ENCODE data around the gene AIF1. TPM values are rescaled to one million over a fixed set of nuclear protein-coding genes. Genes with fewer than 3 reads are reported as not detected.
A peak's percentile ranks its signal among the peaks of the same experiment; 100 is the strongest.

Gene AIF1
- polyA plus RNA-seq, 1 experiment: not detected

DNA sequence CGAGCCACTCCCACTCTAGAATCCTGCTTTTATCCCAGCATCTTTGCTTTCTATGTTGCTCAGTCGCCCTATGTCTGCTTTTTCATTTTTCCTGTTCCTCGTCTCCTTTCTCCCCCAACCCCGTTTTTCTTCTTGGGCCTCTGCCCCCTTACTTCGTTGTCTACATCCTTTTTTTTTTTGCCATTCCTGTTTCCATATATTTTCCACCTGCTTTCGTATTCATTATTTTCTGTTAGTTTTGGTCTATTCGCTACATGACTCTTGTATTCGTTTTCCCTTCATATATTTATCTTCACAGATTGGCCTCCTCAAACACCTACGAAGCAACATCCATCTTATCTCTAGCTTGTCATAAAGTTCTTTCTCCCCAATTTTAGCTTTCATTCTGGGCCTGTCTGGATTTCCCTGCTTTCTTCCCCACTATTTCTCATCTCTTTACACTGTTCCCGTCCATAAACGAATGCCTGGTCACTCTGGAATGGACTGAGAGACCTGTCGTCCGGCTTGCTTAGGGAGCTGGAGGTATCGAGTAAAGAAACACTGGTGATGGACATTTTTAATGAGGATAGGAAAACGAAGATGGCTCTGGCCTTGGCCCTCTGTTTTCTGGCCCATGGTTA is 6.4 kb downstream of the AIF1 start:
- H3K36me3 ChIP-seq (ENCODE audit: control insufficient read depth, insufficient read depth, low read length): peaks cover 23% of the 10 kb centered on the region
- TF ChIP-seq, protein P1, sequence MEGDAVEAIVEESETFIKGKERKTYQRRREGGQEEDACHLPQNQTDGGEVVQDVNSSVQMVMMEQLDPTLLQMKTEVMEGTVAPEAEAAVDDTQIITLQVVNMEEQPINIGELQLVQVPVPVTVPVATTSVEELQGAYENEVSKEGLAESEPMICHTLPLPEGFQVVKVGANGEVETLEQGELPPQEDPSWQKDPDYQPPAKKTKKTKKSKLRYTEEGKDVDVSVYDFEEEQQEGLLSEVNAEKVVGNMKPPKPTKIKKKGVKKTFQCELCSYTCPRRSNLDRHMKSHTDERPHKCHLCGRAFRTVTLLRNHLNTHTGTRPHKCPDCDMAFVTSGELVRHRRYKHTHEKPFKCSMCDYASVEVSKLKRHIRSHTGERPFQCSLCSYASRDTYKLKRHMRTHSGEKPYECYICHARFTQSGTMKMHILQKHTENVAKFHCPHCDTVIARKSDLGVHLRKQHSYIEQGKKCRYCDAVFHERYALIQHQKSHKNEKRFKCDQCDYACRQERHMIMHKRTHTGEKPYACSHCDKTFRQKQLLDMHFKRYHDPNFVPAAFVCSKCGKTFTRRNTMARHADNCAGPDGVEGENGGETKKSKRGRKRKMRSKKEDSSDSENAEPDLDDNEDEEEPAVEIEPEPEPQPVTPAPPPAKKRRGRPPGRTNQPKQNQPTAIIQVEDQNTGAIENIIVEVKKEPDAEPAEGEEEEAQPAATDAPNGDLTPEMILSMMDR (IDR thresholded peaks at IDR 0.05; ENCODE audit: insufficient read depth, low read depth, low read length): no peak

DNA sequence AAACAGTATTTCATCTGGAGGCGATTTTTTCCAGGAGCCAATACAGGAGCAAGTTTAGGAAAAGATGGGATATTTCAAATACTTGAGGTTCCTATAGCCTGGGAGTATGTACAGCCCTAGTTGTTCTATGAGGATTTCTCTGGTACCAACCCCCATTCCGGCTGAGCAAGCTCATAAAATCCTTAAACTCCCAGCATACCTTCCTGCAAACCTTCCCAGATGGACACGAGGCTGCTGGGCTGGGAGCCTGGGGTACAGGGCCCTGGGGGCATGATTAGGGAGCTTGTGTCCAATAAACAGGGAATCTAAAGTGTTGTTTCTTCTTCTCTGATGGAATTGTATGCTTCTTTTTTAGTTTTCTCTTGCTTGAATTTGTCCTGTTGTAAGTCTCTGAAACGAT is 7.0 kb downstream of the AIF1 start:
- POLR2A ChIA-PET: interaction anchor here (0.6 to 1.1 kb wide), 2 partner anchors 16 to 30 kb away, joined by 3 read pairs; partner anchors contain the start of gene BAG6
- Histone ChIP-seq H3K36me3 (ENCODE audit: control insufficient read depth, insufficient read depth, low read length) (peaks cover 29% of the 10 kb centered on the region), H3K27me3 (ENCODE audit: control insufficient read depth, insufficient read depth, low read length) (no peaks in the 10 kb centered on the region), H3K4me3 (ENCODE audit: low read depth, low read length) (peak overlapping the region; percentile 67)
- CTCF ChIA-PET: interaction anchor here (1.0 to 3.6 kb wide), 5 partner anchors 12 to 128 kb away, joined by 3 to 18 read pairs (median 4); partner anchors contain the start of gene ATP6V1G2
- TF ChIP-seq, protein P1 (IDR thresholded peaks at IDR 0.05; ENCODE audit: insufficient read depth, low read depth, low read length): no peak
- DNase-seq (ENCODE audit: low read depth): no peak

More for the DNA sequence above, 6.4 kb downstream of the AIF1 start:
- ChIA-PET POLR2A (interaction anchor here (0.6 to 1.1 kb wide), 2 partner anchors 16 to 31 kb away, joined by 3 read pairs; partner anchors contain the start of gene BAG6), CTCF (interaction anchor here (1.0 to 3.6 kb wide), 4 partner anchors 13 to 75 kb away, joined by 4 to 18 read pairs (median 5); partner anchors contain the start of gene ATP6V1G2)
- no peaks in the 10 kb centered on the region for H3K27me3 ChIP-seq (ENCODE audit: control insufficient read depth, insufficient read depth, low read length)
- no peak for DNase-seq (ENCODE audit: low read depth)
- peak overlapping the region; percentile 67 for H3K4me3 ChIP-seq (ENCODE audit: low read depth, low read length)

DNA sequence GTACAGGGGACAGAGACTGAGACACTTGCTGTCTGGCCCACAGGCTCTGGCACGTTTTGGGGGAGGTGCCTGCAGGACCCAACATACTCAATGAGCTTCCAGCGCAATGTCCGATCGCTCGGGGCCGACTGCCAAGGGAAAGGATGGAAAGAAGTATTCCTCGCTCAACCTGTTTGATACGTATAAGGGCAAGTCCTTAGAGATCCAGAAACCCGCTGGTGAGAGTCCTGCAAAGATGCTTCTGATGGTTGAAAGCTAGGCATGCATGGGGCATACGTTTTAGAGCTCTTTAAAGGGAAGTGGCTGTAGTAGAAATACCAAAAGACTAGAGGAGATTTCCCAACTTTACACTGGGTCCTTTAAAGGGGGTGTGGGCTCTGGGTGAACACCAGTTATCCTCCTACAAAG is 7.7 kb downstream of the AIF1 start:
- CTCF ChIA-PET: interaction anchor here (1.3 to 3.6 kb wide), 4 partner anchors 11 to 129 kb away, joined by 3 to 18 read pairs (median 5); no protein-coding TSS in a partner anchor

DNA sequence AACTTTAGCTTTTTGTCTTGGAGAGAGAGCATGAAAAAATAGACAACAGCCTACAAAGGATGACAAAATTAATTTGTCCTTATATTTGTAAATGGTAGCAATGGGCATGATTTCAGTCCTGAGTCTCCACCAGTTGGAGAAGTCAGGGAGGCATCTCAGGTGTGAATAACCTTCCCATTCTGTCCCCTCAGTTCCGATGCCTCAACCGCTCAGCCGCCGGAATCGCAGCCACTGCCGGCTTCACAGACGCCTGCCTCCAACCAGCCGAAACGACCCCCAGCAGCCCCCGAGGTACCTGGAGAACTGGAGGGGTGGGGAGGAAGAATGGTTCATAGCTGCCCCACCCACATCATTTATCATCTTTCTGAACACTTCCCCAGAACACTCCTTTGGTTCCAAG is 9.0 kb downstream of the AIF1 start:
- CTCF ChIA-PET: no interaction called here
- Histone ChIP-seq H3K36me3 (ENCODE audit: control insufficient read depth, insufficient read depth, low read length) (peaks cover 43% of the 10 kb centered on the region), H3K27me3 (ENCODE audit: control insufficient read depth, insufficient read depth, low read length) (no peaks in the 10 kb centered on the region), H3K4me3 (ENCODE audit: low read depth, low read length) (no peak overlapping the region)
- no peak for DNase-seq (ENCODE audit: low read depth)
- TF ChIP-seq, protein P1 (IDR thresholded peaks at IDR 0.05; ENCODE audit: insufficient read depth, low read depth, low read length): no peak
- POLR2A ChIA-PET: no interaction called here

More for the DNA sequence above, 7.7 kb downstream of the AIF1 start:
- TF ChIP-seq, protein P1 (IDR thresholded peaks at IDR 0.05; ENCODE audit: insufficient read depth, low read depth, low read length): no peak
- H3K36me3 ChIP-seq (ENCODE audit: control insufficient read depth, insufficient read depth, low read length): peaks cover 34% of the 10 kb centered on the region
- peak overlapping the region; percentile 67 for H3K4me3 ChIP-seq (ENCODE audit: low read depth, low read length)
- POLR2A ChIA-PET: interaction anchor here (1.1 kb wide), 1 partner anchor 15 kb away, joined by 3 read pairs; no protein-coding TSS in a partner anchor
- no peaks in the 10 kb centered on the region for H3K27me3 ChIP-seq (ENCODE audit: control insufficient read depth, insufficient read depth, low read length)
- no peak for DNase-seq (ENCODE audit: low read depth)

DNA sequence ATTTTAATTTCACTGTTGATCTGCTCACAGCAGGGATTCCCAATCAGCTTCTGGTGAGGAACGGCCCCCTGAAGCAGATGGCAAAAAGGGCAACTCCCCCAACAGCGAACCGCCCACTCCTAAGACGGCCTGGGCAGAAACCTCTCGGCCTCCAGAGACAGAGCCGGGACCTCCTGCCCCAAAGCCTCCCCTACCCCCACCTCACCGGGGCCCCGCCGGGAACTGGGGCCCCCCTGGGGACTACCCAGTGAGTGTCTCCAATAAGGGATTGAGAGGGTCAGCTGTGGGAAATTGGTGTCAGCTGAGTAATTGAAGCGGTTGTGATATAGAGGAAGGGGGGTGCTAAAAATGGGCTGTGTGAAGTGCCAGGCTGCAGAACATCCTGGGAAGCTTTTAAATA is 11.9 kb downstream of the AIF1 start:
- H3K4me3 ChIP-seq (ENCODE audit: low read depth, low read length): no peak overlapping the region
- CTCF ChIA-PET: interaction anchor here (0.9 to 1.4 kb wide), 2 partner anchors 9 to 45 kb away, joined by 3 read pairs; no protein-coding TSS in a partner anchor
- H3K36me3 ChIP-seq (ENCODE audit: control insufficient read depth, insufficient read depth, low read length): peaks cover 65% of the 10 kb centered on the region
- H3K27me3 ChIP-seq (ENCODE audit: control insufficient read depth, insufficient read depth, low read length): no peaks in the 10 kb centered on the region
- POLR2A ChIA-PET: no interaction called here
- TF ChIP-seq, protein P1 (IDR thresholded peaks at IDR 0.05; ENCODE audit: insufficient read depth, low read depth, low read length): no peak
- DNase-seq (ENCODE audit: low read depth): no peak
